ENCODE results near the gene ARID1A.
"Not testable (repeated sequence)": the region's sequence is repeated elsewhere in the genome, so short reads cannot be mapped to it uniquely, and the experiment has no call there.

The ARID1A gene

GRCh38 chr1:26697978-26698849 lies 2.4 kb downstream of the ARID1A start:
- peak in 1 of 2 donors; percentile 15 for DNase-seq (ENCODE audit: low read depth in 1 of 2, low spot score in 1 of 2)

- no peak for DNase-seq (ENCODE audit: low read depth in 1 of 2, low spot score in 1 of 2)
Observed at GRCh38 chr1:26700711-26701110, 4.9 kb downstream of the ARID1A start.

DNA sequence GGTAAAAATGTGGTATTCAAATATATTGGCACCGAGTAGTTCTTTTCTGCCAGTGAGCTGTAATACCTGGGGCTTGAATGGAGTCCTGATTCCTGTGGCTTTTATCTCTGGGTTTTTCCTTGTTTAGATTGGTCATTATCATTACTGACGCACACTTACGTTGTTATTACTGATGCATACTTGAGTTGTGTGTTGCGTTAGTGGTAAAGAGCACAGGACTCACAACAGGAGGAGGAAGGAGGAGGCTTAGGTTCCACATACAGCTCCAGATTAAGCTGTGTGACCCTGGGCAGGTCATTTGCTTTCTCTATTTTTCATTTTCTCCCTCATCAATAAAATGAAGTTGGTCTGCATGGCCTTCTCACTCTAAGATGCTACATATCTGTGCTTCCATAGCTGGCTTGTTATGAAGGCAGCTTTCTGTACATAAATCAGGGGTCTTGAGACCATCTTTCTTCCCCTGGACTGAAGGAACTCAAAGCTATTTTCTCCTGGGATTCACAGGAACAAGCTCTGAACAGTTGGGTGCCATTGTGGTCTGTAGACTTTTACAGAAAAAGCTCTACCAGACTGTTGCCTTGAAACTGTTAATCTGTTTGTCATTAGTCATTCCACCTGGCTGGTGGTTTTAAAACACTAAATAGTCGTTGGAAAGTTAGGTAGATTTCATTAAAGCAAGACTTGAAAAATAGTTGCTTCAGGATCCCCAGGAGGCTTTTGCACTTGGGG lies 5.6 kb downstream of the ARID1A start:
- no peak for DNase-seq (ENCODE audit: low read depth in 1 of 2, low spot score in 1 of 2)

- no peak for DNase-seq (ENCODE audit: low read depth in 1 of 2, low spot score in 1 of 2)
Observed at GRCh38 chr1:26701995-26702679, 6.3 kb downstream of the ARID1A start.

GRCh38 chr1:26702680-26703038 lies 6.8 kb downstream of the ARID1A start:
- DNase-seq (ENCODE audit: low read depth in 1 of 2, low spot score in 1 of 2) = no peak

- no peak for DNase-seq (ENCODE audit: low read depth in 1 of 2, low spot score in 1 of 2)
Observed at GRCh38 chr1:26703478-26703877, 7.7 kb downstream of the ARID1A start.

GRCh38 chr1:26704629-26705028 lies 8.8 kb downstream of the ARID1A start:
- no peak for DNase-seq (ENCODE audit: low read depth in 1 of 2, low spot score in 1 of 2)

DNA sequence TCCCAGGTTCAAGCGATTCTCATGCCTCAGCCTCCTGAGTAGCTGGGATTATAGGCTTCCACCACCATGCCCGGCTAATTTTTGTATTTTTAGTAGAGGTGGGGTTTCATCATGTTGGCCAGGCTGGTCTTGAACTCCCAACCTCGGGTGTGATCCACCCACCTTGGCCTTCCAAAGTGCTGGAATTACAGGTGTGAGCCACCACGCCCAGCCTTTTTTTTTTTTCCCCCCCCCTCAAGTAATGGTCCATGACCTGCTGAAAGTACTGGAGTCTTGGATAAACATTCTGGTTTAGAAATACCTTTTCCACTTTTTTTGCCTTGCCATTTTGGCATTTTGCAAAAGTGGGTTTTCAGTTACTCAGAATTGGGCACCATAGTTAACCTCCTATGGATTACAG lies 9.4 kb downstream of the ARID1A start:
- not testable (repeated sequence) for DNase-seq (ENCODE audit: low read depth in 1 of 2, low spot score in 1 of 2)

GRCh38 chr1:26705788-26706311 lies 10.0 kb downstream of the ARID1A start:
- DNase-seq (ENCODE audit: low read depth in 1 of 2, low spot score in 1 of 2) = no peak

DNA sequence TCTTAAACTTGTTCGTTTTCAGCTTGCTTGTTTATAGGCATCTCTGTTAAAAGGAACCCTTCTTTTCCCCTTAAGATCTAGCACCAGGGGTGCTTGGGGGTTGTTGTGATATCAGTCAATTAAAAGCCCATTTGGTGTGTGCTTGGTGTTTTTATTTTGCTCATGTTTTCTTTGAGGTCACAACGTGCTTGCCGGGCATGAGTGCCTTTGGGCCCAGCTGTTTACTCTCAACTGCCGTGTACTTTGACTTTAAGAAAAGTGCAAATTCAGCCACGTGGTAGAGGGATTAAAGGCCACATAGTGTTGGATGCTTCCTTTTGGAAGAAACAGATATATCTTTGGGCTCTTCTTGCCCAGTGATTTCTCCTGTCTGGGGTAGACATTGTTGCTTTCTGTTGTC lies 10.5 kb downstream of the ARID1A start:
- DNase-seq (ENCODE audit: low read depth in 1 of 2, low spot score in 1 of 2) = no peak

GRCh38 chr1:26710811-26711210 lies 15.0 kb downstream of the ARID1A start:
- no peak for DNase-seq (ENCODE audit: low read depth in 1 of 2, low spot score in 1 of 2)

DNA sequence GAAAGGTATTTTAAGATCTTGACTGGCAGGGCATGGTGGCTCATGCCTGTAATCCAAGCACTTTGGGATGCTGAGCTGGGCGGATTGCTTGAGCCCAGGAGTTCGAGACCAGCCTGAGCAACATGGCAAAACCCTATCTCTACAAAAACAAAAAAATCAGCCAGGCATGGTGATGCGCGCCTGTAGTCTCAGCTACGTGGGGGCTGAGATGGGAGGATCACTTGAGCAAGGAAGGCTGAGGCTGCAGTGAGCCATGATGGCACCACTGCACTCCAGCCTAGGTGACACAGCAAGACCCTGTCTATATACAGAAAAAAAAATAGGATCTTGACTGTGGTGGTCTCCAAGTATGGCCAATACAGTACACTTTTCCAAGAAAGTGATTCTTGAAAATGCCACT lies 16.0 kb downstream of the ARID1A start:
- DNase-seq (ENCODE audit: low read depth in 1 of 2, low spot score in 1 of 2) = no peak

DNA sequence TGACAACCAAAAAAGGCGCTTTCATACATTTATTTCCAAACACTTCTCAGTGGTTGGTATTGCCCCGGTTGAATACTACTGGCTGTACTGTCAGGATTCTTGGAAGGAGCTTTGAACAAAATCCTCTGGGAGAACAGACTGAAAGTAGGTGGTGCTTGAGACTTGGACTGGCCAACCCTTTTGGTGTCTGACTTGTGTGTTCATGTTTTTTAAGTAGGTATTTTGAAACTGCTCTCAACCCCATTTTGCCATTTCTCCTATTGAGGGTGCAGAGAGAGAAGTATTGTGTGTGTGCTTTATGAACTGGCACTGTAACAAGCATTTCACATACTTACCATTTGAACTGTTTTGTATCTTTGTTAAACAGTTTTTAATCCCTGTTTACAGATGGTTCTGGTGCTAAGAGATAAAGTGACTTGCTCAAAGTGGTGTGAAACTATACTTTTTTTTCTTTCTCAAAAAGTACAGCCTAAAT lies 21.2 kb downstream of the ARID1A start:
- no peak for DNase-seq (ENCODE audit: low read depth in 1 of 2, low spot score in 1 of 2)

DNA sequence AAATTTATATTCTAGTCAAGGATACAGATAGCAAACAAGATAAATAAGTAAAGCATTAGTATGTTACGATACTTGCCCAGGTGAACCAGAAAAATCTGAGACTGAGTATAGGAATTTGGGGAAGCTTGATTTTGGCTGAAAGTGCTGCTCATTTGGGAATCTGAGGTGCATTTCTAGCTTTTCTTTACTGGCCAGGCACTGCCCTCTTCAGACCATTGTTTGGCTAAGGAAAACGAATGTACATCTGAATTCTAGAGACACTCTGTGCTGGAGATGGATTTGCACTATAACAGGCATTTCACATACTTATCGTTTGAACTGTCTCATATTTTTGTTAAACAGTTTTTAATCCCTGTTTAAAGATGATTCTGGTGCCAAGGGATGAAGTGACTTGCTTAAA lies 23.4 kb downstream of the ARID1A start:
- DNase-seq (ENCODE audit: low read depth in 1 of 2, low spot score in 1 of 2) = no peak

DNA sequence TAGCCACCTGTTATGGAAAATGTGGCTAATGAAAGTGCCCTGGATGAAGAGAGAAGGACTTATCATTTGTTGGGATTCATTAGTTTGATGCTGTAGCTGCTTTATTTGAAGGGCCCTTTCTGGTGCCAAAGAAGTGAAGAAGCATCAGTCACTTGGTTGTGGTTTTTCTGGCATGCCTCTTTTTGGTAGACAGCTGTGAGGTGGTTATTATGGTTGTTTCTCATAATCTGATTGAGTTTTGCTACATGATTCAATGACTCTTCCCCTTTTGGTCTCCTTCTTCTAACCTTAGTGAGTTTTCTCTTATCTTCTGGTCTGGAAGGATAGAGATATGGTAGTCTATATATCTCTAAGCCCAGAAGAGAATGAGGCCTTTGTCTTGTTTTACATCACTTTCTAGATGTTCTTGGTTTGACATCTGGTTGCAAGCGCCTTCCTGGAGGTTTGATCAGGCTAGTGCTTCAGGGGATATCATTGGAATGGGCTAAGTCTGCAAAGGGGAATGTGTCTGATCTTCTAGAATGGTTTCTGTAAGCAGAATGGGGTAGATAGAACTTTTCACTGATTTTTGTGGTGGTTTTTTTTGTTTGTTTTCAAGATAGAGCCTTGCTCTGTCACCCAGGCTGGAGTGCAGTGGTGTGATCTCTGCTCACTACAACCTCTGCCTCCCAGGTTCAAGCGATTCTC lies 26.0 kb downstream of the ARID1A start:
- DNase-seq (ENCODE audit: low read depth in 1 of 2, low spot score in 1 of 2) = no peak

DNA sequence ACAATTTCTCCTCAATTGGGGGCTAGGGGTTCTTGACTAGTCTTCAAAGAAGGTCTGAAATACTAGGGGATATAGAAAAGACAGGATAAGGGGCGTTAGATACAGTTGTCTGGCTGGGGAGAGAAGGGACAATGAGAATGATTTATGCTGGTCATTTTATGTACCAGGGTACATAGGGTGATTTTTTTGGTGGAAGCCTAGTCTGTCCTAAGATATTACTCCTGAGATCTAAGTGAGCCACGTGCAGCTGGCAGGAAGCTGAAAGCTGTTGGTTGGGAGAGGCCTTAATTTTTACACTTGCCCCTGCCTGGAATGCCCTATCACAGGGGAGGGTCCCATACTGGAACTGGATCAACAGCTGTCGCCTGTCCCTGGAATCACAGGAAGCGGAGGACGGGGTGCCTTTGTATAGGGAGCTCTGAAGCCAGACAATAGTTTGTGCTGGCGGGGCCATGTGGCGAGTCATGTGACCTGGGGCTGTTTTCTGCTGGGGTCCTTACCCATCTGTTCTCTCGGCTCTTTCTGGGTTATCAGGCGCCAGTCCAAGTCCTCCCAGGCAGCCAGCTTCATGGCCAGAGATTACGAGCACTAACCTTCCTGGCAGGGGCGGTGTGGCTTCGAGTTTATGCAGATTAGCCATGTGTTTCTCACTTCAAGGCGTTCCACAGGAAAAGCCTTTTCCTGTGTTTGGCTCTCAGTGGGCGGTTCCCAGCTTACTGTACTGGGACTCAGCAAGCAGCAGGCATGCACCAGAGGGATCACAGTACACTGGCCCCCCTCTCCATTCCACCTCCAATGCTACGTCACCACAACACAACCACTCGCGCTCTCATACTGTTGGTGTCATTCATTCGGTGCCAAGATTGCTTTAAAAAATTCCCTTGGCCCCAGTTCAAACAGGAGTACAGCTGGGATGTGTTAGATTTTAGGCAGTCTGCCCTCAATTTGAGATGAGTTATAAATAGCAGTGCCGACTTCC lies 27.5 kb downstream of the ARID1A start:
- DNase-seq (ENCODE audit: low read depth in 1 of 2, low spot score in 1 of 2) = peak in 1 of 2 donors; percentile 21

GRCh38 chr1:26724118-26724517 lies 28.3 kb downstream of the ARID1A start:
- DNase-seq (ENCODE audit: low read depth in 1 of 2, low spot score in 1 of 2) = no peak

GRCh38 chr1:26724926-26725325 lies 29.1 kb downstream of the ARID1A start:
- DNase-seq (ENCODE audit: low read depth in 1 of 2, low spot score in 1 of 2) = no peak

GRCh38 chr1:26725904-26726303 lies 30.1 kb downstream of the ARID1A start:
- DNase-seq (ENCODE audit: low read depth in 1 of 2, low spot score in 1 of 2) = not testable (repeated sequence)

GRCh38 chr1:26726784-26727183 lies 31.0 kb downstream of the ARID1A start:
- DNase-seq (ENCODE audit: low read depth in 1 of 2, low spot score in 1 of 2) = no peak

Data from activated CD4-positive, alpha-beta T cell treated with anti-CD3 and anti-CD28 coated beads, Interleukin-2, amount 50 U/mL, for 24 hours (primary cell).